Activated CD8-positive, alpha-beta memory T cell treated with anti-CD3 and anti-CD28 coated beads, Interleukin-2, amount 50 U/mL, for 24 hours (primary cell): ENCODE results near the gene GBA2.

ENCODE experiments used
- DNase-seq: peaks from one replicate; pipeline ENCODE4 v3.0.0-alpha.2; 2020; ENCODE audit errors: extremely low read depth

Gene GBA2

DNA sequence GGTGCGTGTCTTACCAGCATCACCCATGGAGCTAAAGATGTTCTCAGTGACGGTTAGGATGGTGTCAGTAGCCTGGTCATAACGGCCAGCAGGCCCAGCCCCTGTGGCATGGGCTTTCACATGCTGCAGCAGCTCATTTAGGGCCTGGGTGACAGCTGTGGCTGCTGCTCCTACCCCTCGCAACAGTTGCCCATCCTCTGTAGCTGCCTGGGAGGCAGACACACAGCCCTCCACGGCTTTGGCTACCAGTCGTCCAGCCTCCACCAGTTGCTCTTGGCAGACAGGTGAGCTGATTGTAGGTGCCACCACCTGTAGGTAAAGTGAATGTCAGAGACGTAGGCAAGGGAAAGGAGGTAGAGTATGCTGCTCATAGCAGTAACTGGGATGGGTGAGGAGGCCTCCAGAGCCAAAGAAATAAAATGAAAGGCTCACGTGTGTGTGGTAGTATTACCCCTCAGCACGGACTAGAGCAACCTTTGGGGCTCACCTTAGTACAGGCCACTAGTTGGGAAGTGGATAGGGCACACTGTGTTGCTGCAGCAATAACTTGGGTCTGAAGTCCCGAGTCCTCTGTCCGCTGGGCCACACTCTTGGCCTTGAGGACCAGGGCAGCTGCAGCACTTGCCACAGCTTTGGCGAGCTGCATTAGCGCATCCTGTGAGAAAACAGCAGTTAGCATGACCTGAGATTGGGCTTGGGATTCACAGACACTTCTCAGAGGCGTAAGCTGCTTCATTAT lies 31.7 kb downstream of the GBA2 start:
- DNase-seq: no peak

DNA sequence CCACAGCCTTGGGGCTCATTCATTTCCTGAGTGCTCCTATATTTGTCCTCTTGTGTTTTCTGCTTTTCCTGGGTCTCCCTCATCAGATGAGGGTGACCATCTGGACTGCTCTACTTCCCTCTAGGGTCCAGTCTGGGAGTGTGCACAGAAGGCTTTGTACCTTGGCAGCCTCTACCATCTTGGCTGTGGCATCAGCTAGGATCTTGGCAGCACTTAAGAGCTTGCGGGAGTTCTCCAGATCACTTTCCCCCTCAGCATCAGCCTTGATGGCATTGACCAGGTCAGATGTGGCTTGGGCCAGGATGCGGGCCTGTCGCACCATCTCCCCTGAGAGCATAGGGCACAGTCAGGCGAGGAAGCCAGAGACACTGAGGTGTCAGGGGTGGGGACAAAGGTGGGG lies 32.8 kb downstream of the GBA2 start:
- no peak for DNase-seq

DNA sequence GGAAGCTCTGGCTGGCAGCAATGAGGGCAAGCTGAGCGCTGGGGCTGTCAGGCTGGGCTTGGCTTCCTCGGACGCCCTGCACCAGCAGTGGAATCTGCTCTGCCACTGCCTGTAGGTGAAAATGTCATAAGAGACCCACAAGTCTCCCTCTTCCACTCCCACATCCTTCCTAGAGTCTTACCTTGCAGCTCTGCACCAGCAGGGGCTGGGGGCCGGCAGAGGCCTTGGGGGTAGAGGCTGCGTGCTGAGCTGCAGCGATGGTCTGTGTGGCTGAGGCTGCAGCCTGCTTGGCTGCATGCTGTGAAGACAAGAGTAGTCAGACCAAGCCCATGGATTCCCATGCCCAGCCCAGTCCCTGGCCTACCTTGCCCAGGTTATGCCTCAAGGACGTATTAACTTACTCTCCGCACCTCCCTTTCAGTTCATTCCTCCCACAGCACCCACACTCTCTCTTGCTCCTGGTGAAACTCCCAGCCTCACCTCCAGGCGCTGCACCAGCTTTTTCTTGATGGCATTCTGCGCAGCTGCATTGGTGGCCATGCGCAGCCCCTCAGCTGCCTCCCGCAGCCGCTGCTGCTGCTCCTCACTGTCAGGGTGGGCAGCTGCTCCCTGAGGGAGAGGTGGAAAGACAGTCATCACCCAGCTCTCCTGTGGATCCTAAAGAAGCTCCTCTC lies 34.3 kb downstream of the GBA2 start:
- DNase-seq: no peak

DNA sequence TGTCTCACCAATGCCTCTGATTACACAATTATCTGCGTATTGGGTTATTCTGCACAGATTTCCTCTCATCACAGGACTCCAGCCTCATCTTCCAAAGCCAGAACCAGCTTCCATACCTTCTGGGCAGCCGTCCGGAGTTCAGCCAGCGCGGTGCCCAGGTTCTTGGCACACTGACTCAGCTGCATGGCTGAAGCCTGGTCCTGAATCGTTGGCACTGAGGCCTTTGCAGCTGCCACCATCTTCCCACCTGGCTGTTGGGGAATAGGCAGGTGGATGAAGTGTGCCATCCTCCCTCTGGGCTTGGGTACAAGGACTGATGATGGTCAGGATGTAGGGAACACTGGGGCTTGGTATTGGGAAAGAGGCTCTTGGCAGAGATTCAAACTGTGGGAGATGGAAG lies 34.9 kb downstream of the GBA2 start:
- DNase-seq: no peak

DNA sequence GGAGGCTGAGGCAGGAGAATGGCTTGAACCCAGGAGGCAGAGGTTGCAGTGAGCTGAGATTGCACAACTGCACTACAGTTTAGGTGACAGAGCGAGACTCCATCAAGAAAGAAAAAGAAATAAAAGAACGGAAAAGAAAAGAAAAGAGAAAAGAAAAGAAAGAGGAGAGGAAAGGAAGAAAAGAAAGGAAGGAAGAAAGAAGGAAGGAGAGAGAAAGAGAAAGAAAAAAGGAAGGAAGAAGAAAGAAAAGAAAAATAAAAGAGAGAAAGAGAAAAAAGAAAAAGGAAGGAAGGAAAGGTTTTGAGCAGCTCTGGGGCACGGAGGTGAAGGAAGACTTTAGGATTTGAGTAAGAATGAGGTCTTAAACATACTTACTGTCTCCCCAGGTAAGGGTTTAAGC lies 35.5 kb downstream of the GBA2 start:
- no peak for DNase-seq

DNA sequence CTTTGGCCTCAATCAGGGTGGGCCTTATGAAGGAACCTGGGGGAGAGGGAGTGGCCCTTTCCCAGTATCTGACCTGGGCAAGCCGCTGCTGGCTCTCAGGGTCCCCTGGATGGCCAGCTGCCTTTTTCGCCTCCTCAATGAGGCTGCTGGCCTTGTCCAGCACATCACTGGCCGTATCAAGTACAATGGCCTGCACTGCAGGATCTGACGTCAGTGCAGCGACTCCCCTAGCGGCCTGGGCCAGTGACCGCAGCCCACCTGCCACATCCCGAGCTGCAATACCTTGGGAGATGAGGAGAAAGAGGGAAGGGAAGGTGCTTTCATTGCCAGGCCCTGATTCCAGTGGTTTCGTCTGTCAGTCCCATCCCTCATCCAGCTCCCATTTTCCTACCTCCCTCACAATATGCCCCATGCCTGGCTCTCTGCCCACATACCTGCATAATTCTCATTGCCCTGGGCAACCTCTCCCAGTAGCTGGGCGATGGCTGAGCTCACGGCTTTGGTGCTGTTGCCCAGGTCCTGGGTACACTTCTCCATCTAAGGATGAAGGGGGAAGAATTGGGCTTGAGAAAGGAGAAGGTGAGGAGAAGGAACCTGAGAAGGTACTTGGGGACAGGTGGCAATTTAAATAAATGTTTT lies 36.1 kb downstream of the GBA2 start:
- DNase-seq: no peak

DNA sequence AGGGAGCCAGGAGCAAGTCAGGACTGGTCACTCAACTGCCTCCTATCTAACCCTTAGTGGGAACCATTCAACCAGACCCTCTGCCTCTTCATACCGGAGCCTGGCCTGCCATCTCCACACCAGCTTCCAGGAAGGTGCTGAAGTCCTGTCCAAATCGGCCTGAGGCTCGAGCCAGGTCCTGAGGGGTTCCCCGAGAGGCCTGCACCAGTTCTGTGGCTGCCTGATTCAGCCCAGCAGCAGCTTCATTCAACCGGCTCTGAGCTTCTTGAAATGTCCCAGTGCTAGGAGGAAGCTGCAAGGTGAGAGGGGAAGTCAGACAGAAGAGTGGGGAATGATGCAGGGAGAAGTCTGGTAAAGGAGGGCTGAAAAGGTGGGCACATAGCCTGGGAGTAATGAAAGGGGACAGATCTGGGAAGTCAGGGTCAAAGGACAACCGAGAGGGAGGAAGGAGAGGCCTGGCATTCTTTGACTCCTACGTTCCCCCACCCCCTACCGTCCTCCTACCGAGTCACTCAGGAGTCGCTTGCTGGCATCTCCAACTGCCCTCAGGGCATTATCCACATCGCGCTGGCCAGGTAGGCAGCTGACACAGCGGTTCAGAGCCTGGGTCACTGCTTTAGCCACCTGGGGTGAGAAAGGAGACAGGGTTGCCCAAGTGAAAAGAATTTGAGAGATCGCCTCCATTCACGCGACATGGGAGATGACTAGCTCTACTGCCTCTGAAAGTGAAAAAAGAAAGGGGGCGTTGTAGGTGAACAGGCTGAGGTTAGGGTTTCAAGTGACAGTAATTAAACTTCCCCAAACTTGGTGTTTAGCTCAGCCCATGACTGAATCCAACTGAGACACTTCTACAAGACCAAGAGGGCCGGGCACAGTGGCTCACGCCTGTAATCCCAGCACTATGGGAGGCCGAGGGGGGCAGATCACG lies 37.3 kb downstream of the GBA2 start:
- DNase-seq: no peak

DNA sequence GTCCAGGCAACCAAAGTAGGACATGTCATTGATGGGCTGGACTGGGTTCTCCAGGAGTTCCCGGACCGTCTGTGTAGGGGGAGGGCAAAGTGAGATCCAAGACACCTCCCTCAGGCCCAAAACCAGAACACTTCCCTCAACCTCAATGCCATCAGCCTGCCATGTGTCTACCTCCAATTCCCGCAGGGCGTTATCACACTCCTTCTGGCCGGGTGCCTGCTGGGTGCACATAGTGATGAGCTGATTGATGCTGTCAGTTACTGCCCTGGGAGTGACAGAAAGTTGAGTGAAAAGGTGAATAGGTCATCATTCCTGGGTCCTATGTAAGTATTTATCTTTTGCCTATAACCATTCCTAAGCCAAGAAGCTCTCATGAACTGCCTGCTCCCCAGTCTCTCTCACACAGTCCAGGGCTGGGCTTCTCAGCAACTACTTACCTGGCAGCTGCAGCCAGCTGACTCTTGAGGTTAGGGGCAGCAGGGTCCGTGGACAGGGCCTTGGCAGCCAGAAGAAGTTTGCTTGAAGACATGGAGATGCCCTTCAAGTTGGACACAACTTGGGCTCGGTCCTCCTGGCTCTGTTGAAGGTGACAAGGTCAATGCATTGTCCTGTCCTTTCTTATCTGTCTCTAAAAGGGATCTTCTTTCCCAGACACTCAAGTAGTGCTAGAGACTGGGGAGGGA lies 38.1 kb downstream of the GBA2 start:
- no peak for DNase-seq

DNA sequence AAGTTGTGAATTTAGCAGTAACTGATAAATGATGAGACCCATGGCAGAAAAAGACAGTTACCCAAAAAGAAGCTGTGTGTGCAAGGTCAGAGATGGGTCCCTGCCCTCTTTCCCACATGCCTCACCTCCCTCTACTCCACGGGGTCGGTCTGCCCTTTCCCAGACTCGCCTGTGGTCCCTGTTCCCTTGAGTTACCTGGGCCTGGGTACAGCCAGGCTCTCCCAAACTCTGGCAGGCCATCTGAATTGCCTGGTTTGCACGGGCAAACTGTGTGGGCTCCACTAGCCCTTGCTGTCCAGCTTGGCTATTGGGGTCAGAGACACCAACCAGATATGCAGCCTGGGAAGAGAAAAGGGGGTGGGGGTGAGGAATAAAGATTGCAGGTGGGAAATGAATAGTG lies 40.9 kb downstream of the GBA2 start:
- no peak for DNase-seq

DNA sequence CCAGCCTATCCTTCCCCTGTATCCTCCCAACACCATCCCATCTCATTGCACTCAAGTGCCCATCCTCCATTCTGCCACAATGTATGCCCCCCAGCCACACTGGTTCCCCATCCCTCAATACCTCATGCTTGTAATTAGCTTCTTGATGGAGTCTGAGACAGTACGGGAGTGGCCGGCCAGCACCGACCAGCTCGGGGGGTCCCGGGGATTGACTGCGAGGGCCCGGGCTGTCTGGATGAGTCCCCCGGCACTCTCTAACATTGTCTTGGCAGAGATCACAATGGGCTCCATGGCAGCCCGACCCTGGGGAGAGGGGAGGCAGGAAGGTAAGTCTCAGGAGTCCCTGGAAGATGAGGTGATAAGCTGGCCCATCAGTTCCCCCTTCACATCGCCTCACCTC lies 42.1 kb downstream of the GBA2 start:
- no peak for DNase-seq

DNA sequence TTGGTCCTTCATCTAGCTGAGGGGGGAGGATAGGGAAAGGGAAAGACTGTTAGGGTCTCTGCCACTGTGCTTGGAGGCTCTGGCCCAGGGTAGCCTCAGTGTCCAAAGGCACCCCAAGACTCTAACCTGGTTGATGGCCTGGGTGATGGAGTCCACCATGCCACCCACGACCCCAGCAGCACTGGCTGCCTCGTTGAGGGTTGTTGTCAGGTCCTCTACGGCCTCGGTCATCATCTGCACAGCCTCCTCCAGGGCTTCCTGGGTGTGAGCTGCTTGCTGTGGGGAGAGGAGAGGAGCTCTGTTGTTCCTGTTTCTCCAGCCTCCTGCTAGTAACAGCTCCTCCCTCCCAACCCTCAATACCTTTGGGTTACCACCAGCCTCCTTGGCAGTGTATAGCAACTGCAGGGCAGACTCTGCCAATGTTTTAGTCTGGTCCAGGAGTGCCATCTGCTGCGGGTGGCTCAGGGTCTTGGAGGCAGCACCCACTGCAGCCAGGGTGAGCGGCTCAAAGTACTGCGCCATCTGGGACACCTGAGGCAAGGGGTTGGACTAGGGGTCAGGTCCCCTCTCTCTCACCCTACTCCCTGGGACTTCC lies 43.1 kb downstream of the GBA2 start:
- DNase-seq: no peak

DNA sequence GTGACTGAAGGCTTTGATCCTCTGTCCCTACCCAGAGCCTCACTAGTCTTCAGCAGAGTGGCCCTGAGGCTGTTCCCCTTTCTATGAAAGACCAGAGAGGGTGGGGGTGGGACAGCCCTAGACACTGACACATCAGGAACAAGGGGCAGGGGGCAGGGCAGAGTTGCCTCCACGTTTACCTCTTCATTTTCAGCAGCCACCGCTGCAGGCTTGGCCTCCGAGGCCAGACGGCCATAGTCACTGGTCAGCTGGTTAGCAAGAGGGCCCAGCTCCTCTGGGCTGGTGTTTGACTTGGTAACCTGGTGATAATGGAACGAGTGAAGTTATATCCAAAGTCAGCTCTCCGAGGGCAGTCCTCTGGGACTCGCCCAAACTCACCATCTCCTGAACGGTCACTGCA lies 43.7 kb downstream of the GBA2 start:
- DNase-seq: no peak

DNA sequence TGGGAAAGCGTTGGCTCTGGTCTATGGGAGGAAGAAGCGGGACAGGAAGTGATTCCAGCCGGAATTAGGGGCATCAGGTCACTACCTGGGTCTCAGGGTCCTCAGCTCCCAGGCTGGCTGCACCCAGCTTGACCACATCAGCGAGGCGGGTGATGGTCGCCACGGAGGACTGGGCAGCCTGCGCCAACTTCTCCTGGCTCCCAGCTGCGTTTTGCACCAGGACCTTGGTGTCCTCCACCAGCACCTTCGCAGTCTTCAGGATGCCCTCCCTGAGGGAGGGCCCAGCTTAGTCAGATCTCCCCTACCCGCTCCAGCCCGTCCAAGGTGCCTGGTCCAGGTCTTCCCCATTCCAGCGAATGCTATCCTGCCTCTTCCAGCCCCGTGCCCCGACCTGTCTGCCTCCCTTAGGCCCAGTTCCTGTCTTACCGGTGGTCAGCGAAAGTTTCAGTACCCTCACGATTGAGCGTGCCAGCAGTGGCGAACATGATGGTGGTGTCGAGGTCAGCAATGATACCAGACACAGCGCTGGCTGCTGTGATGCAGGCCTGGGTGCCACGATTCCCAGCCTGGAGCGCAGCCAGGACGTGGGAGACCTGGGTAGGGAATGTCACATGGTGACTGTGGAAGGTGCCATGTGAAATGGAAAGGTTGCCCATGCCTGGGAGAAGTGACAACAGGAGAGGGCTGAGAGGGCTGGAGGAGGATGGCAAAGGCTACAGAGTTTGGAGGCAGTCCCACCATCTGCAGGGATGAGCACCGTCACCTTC lies 44.9 kb downstream of the GBA2 start:
- no peak for DNase-seq

DNA sequence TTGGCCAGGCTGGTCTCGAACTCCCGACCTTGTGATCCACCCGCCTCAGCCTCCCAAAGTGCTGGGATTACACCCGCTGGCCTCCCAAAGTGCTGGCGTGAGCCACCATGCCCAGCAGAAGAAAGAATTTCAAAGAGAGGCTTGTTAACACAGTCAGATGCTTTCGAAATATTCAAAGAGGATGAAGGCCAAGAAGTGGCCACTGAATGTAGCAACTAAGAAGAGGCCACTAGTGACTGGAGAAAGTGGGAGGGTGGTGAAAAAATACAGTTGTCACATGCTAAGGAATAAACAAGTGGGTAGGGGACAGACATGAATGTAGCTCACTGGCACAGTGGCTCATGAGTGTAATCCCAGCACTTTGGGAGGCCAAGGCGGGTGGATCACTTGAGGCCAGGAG lies 46.3 kb downstream of the GBA2 start:
- DNase-seq: no peak

DNA sequence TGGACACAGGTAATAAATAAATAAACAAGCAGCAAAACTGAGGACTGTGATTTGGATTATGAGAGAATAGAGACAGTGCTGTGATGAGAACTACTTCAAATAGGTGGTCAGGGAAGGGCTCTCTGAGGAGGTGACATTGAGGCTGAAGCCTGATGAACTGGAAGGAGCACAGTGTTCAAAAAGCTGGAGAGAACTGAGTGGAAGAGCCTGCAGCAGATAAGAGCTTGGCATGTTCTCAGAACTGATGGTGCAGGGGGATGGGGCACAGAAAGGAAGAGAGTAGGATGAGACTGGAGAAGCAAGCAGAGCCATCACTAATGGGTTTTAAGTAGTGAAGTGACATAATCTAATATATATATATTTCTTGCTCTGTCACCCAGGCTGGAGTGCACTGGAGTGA lies 48.1 kb downstream of the GBA2 start:
- DNase-seq: no peak

DNA sequence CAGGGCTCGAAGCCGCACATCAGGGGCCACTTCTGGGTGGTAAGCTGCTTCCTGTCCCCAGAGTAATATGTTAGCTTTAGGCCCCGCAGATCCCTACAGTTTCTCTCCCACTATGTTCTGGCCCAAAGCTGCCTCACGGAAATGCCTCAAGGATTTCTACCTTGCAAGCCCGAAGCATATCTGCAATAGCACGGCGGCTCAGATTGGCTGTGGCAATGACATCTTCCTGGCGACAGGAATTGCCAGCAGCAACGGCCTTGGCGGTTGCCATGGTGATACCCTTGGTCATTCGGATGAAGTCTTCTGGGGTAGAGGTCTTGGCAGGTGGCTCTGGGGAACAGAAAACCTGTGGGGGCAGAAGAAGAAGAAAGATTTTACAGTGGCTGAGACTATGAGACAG lies 49.0 kb downstream of the GBA2 start:
- no peak for DNase-seq

DNA sequence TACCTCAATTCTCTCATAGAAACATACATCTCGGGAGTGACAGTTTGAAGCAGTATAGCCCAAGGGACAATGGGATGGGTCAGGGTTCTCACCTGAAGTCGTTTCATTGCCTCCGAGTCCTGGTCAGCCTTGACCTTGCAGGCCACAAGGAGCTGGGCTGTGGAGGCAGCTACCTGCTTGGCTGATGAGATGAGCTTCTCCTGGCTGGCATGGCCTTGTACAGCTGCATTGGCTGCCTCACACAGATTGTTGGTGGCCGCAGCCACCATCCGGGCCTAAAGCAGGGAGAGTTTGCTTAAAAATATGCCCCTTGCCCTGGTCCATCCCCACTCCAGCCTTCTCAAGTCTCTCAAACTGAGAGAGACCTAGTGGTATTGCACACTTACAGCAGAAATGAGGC lies 50.8 kb downstream of the GBA2 start:
- no peak for DNase-seq

DNA sequence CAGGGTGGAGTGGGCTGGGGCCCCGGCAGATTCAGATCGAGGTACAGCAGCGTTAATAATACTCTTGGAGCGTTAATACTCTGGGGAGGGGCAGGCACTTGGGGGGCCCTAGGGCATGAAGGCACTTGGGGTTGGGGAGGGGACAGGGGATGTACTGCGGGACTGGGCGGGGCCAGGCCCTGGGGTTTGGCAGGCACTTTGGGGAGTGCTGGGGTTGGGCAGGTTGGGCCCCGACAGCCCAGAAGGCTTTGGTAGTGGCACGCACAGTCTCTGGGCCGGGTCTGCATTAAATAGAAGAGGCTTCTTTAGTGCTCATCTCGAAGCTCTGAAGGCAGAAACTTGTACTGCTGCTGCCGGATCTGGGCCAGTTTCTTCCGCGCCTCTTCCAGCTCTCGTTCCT lies 51.5 kb downstream of the GBA2 start:
- DNase-seq: no peak

DNA sequence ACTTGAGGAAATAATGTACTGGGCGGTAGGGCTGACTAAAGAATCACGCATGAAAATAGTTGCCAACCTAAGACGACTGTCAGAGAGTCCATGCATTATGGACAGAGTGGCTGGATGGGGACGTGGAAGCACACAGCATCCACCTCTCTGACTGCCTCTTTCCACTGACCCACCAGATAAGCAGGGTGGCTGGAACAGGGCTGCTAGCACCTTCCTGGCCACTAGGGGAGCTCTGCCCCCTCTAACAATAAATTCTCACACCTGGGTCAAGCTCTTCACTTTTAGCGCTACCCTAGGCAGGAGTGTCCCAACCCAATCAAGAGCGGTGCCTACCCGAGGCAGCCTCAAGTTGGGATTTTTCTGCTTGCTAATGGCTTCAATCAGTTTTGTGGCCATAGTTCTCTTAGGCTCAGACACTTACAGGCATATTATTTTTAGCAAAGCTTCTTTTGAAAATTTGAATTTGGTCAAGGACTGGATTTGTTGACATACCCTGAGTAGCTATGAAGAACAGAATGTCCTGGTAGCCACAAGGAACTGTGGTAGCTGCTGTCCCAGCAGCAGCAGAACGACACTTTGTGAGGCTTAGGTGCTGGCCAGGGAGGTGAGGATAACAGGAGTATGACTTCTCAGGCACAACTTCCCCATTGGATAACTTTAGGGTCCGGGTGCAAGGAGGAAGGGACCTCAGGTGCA lies 52.4 kb downstream of the GBA2 start:
- DNase-seq: no peak

DNA sequence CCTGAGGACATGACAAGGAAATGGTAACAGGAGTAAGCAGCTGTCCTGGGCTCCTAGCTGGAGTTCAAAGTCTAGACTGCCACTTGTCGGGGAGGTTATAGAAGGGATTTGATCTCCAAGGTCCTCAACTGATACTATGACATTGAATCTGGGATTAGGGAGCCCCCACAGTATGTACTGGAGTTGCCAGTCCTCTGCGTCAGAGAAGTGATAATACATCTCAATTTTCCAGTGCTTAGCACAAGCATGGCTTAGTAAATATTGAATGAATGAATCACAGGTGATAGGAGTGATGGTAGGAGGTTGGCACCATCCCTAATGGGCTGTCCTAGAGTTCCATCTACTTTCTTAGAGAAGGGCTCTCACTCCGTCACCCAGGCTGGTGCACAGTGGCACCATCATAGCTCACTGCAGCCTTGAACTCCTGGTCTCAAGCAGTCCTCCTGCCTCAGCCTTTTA lies 53.1 kb downstream of the GBA2 start:
- DNase-seq: no peak
